Adrenal gland (tissue), 5 donors: ENCODE measurements around the gene TSPAN33.

Experiments used
- POLR2A ChIP-seq, 2 donors: fragments of 450-650 bp; IDR thresholded peaks; one replicate each; pipeline ENCODE4 v1.6.1; 2017; ENCODE audit warnings: antibody characterized with exemption in 2 of 2, mild to moderate bottlenecking in 2 of 2, moderate library complexity in 1 of 2
- TF ChIP-seq, protein P1 (sequence below), 6 experiments: fragments of 450-650 bp in 4 of 6; fragments of 200-600 bp in 2 of 6; sonication (generic) in 1 of 6; IDR thresholded peaks; 1 replicate in 5 of 6; 2 replicates in 1 of 6; pipeline versions ENCODE4 v1.5.1 to v1.8.0; 2016 to 2021; ENCODE audit warnings: antibody characterized with exemption in 6 of 6, mild to moderate bottlenecking in 2 of 6, moderate library complexity in 1 of 6
- donor health status: DM: no; HTN: no; CAD: no.

GRCh38 chr7:129205126-129205818 lies 60.8 kb downstream of the TSPAN33 start:
- TF ChIP-seq, protein P1, sequence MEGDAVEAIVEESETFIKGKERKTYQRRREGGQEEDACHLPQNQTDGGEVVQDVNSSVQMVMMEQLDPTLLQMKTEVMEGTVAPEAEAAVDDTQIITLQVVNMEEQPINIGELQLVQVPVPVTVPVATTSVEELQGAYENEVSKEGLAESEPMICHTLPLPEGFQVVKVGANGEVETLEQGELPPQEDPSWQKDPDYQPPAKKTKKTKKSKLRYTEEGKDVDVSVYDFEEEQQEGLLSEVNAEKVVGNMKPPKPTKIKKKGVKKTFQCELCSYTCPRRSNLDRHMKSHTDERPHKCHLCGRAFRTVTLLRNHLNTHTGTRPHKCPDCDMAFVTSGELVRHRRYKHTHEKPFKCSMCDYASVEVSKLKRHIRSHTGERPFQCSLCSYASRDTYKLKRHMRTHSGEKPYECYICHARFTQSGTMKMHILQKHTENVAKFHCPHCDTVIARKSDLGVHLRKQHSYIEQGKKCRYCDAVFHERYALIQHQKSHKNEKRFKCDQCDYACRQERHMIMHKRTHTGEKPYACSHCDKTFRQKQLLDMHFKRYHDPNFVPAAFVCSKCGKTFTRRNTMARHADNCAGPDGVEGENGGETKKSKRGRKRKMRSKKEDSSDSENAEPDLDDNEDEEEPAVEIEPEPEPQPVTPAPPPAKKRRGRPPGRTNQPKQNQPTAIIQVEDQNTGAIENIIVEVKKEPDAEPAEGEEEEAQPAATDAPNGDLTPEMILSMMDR (IDR thresholded peaks at IDR 0.05): no peak
- no peak for TF ChIP-seq POLR2A (IDR thresholded peaks at IDR 0.05)
